ENCODE measurements around the gene ZSWIM4. TPM values are rescaled to one million over a fixed set of nuclear protein-coding genes. Genes with fewer than 3 reads are reported as not detected.

ZSWIM4 gene
- total and polyA plus RNA-seq, 2 of the 13 experiments (the other 11 are each of a cell fraction or from before 2014, with no cell fraction given): 0.33 to 0.86 TPM

GRCh38 chr19:13764101-13764807, 31.0 kb upstream of the ZSWIM4 start, which contains the start of gene MRI1 (continued):
- TF ChIP-seq YEATS4 (CRISPR knock-in tag; IDR thresholded peaks at IDR 0.05; ENCODE audit: borderline replicate concordance) (peak; percentile 43; the same call in 1 of the 2 replicates), ZKSCAN8 (CRISPR knock-in tag; IDR thresholded peaks at IDR 0.05; ENCODE audit: borderline replicate concordance) (peak; percentile 98), ZNF558 (CRISPR knock-in tag; IDR thresholded peaks at IDR 0.05; ENCODE audit: borderline replicate concordance) (no peak), ZC3H13 (CRISPR knock-in tag; IDR thresholded peaks at IDR 0.05) (peak; percentile 7; the same call in 1 of the 2 replicates), ZBTB21 (CRISPR knock-in tag; IDR thresholded peaks at IDR 0.05) (no peak), ZNF274 (CRISPR knock-in tag; IDR thresholded peaks at IDR 0.05) (0 out of 2 replicates have a peak, but pooled peaks have one; percentile 48), CTCF (CRISPR knock-in tag; IDR thresholded peaks at IDR 0.05) (no peak; the same call in 1 of the 2 replicates), SIX1 (CRISPR knock-in tag; IDR thresholded peaks at IDR 0.05; ENCODE audit: borderline replicate concordance) (no peak), ZNF816 (CRISPR knock-in tag; IDR thresholded peaks at IDR 0.05; ENCODE audit: borderline replicate concordance) (no peak), HIC2 (CRISPR knock-in tag; IDR thresholded peaks at IDR 0.05; ENCODE audit: low read depth) (0 out of 2 replicates have a peak, but pooled peaks have one; percentile 2), ATF7 (IDR thresholded peaks at IDR 0.05) (no peak), ATF7 (CRISPR knock-in tag; IDR thresholded peaks at IDR 0.05) (no peak), GATA4 (IDR thresholded peaks at IDR 0.05; ENCODE audit: borderline replicate concordance, low read depth) (peak; percentile 52; the same call in 1 of the 2 replicates), HNF1B (CRISPR knock-in tag; IDR thresholded peaks at IDR 0.05) (no peak), RBFOX2 (IDR thresholded peaks at IDR 0.05; ENCODE audit: low read depth, low read length) (peak; percentile 83), ZNF296 (CRISPR knock-in tag; conservative IDR thresholded peaks at IDR 0.05) (no peak), ZNF766 (CRISPR knock-in tag; IDR thresholded peaks at IDR 0.05; ENCODE audit: borderline replicate concordance) (0 out of 2 replicates have a peak, but pooled peaks have one; percentile 55), TP53 (CRISPR knock-in tag; conservative IDR thresholded peaks at IDR 0.05) (no peak), ZNF546 (CRISPR knock-in tag; conservative IDR thresholded peaks at IDR 0.05) (0 out of 2 replicates have a peak, but pooled peaks have one; percentile 35)
